DMS153 (cell line): ENCODE measurements around the gene EGFL6.
A peak's percentile ranks its signal among the peaks of the same experiment; 100 is the strongest.
"Not testable (repeated sequence)": the region's sequence is repeated elsewhere in the genome, so short reads cannot be mapped to it uniquely, and the experiment has no call there.

Experiments used
- DNase-seq: peaks from one replicate; lab custom pipeline; 2025; lab: John Stamatoyannopoulos, UW

EGFL6 gene

GRCh38 chrX:13652850-13653693, 83.7 kb downstream of the EGFL6 start, which contains the start of gene TCEANC:
Gene TCEANC (plus strand): TSS chrX:13653141. CDS start chrX:13662509, 9,368 bp downstream.
- peak; percentile 83 for DNase-seq

DNA sequence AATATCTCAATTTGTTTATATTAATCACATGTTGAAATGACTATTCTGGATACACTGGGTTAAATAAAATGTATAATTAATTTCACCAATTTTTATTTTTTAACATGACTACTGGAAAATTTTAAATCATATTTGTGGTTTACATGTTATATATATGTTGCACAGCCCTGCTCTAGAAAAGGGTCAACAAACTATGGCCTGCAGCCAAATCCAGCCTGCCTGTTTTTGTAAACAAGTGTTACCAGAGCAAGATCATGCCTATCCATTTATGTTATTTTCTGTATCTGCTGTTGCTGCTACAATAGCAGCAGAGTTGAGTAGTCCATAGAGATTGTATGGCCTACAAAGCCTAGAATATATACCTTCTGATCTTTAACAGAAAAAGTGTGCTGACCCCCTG, 84.7 kb downstream of the EGFL6 start:
- DNase-seq = no peak

DNA sequence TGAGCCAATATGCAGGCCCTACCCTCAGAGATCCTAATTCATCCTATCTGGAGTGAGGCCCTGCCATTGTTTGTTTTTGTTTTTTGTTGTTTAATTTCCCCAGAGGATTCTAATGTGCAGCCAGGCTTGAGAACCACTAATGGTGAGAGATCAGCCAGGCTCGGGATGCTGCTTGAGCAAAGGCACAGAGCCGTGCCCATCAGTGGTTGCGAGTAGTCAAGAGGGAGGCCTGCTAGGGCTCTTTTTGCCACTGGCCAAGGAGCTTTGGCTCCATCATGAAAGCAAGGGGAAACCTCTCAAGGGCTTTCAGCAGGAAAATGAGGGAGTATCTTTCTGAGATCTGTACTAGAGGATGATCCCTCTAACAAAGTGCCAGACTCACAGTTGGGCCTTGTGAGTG, 86.3 kb downstream of the EGFL6 start:
- DNase-seq = no peak

GRCh38 chrX:13658602-13659001, 89.2 kb downstream of the EGFL6 start:
- peak; percentile 0 for DNase-seq

DNA sequence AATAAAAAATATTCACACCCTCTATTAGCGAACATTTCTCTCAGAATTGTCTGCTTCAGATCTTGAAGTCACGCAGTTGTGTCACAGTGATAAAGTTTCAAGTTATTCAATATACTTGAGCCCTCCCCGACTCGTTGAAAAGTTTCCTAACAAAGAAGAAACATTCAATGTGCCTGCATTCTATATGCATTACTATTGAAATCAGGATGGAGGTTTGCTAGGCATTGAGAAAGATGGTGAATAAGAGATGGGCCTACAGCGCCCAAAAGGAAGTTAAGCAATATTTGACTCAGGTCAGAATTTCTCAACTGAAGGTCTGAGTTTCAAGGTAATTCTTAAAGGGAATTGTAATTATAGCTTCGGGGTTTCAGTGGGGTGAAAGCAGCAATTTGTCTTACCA, 89.7 kb downstream of the EGFL6 start:
- no peak for DNase-seq

GRCh38 chrX:13661735-13662288, 92.4 kb downstream of the EGFL6 start:
- DNase-seq = no peak

DNA sequence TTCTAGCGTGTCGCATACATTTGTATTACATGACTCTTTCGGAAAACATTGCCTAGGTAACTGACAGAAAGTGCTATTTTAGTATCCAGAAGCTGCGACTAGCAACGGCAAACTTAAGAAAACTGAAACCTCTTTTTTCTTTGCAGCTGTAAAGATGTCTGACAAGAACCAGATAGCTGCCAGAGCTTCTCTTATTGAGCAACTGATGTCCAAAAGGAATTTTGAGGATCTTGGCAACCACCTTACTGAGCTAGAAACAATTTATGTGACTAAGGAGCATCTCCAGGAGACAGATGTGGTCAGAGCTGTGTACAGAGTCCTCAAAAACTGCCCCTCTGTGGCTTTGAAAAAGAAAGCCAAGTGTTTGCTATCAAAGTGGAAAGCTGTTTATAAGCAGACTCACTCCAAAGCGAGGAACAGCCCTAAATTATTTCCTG, 93.0 kb downstream of the EGFL6 start:
- no peak for DNase-seq

DNA sequence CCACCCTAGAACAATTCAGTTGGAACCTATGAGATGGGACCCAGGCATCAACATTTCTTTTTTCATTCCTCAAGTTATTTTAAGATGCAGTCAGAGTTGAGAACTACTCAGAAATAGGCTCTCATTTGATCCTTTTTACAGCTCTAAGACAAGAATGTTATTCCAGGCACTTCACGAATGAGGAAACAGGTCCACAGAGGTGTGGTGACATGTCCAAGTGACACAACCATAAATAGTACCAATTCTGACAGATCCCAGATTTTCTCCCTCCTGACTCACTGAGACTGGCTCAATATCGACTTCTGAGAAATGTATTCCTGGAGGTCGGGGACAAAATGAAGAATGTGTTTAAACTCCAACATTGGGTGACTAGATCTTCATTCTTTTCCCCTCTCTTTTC, 94.6 kb downstream of the EGFL6 start:
- DNase-seq = no peak

GRCh38 chrX:13666836-13667235, 97.4 kb downstream of the EGFL6 start:
- DNase-seq = peak; percentile 0

DNA sequence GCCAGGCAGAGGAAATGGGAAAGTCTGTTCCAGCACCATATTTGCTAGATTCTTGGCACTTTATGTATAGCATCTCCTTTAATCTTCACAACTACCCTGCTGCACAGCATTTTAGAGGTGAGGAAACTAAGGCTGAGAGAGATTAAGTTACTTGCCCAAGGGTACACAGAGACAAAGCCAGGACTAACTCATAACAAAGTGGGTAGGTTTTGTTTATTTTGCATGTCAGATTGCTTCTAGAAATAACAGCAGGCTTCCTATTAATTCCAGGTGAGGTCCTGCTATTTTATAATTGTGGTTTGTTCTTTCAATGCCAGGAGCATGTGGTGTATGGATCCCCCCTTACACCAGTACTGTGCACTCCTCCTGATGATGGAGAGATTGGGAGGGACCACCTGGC, 98.5 kb downstream of the EGFL6 start:
- DNase-seq = no peak

DNA sequence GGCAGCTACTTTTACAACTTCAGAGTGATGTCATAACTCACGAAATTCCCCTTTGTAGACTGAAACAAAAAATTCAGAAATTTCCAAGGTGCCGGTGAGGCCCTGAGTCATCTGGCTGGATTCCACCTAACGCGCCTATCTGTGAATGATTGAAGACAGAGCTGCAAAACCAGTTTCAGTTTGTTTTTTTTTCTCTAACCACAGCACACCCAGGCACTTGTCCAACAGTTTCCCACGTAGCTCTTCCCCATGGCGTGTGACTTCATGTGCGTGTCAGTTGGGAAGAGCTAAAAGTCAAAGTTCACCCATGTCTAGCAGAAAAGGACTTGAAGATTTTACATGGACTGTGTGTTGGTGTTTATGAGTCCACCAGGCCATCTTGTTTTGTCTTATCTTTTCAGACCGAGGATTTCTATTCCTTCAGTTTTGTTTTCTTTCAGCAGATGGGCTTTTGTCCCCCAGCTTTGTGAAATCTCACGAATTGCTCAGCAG, 99.9 kb downstream of the EGFL6 start:
- peak; percentile 54 for DNase-seq

DNA sequence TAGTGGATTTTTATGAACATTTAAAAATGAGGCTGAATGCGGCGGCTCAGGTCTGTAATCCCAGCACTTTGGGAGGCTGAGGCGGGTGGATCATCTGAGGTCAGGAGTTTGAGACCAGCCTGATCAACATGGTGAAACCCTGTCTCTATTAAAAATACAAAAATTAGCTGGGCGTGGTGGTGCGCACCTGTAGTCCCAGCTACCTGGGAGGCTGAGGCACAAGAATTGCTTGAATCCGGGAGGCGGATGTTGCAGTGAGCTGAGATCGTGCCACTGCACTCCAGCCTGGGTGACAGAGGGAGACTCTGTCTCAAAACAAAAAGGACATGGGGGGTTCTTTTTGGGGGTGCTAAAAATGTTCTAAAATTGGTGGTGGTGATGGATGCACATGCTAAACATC, 100.4 kb downstream of the EGFL6 start:
- DNase-seq = not testable (repeated sequence)

DNA sequence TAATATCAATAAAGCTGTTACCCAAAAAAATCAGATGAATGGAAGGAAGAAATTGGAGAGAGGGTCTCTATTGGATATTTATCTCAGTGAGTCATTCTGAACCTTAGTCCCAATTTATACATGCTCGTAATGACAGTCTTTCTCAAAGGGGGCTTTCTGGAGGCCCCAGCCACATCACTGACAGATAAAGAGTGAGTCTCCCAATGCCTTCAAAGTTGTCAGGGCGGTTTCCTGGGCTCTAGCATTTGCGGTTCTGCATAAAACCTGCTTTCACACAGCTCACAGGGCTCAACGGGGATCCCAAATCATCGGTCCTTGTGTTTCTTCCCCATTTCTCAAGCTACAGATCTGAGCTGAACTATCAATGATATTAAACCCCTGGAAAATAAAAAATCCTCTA, 100.8 kb downstream of the EGFL6 start:
- DNase-seq = no peak

GRCh38 chrX:13673016-13673415, 103.6 kb downstream of the EGFL6 start:
- no peak for DNase-seq

DNA sequence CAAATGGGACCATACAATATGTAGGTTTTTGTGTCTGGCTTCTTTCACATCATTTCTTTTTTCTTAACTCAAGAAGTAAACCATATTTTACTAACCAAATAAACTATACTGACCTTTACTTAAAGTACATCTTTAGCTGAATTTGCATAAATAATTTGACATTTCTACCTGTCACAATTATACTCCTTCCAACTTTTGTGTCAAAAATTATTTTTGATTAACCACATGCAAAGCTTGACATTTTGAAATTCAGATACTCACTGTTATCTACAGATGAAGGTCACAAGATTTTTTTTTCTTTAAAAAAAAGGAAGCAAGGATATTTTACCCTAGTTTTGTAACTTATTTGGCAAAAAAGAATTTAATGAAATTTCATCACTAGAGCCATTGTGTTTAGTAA, 107.5 kb downstream of the EGFL6 start:
- DNase-seq = no peak

DNA sequence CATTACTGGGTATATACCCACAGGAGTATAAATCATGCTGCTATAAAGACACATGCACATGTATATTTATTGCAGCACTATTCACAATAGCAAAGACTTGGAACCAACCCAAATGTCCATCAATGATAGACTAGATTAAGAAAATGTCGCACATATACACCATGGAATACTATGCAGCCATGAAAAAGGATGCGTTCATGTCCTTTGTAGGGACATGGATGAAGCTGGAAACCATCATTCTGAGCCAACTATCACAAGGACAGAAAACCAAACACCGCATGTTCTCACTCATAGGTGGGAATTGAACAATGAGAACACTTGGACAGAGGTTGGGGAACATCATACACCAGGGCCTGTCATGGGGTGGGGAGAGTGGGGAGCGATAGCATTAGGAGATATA, 110.3 kb downstream of the EGFL6 start:
- not testable (repeated sequence) for DNase-seq

- no peak for DNase-seq
Observed at GRCh38 chrX:13681595-13681994, 112.2 kb downstream of the EGFL6 start.
